GM21447 (cell line): ENCODE data around the gene C3orf20.

Source experiments
- ATAC-seq: cut with Tn5 transposase; IDR thresholded peaks from one replicate; pipeline ENCODE4 v1.9.1; 2021; ENCODE audit not compliant: unreplicated experiment

C3orf20 gene

DNA sequence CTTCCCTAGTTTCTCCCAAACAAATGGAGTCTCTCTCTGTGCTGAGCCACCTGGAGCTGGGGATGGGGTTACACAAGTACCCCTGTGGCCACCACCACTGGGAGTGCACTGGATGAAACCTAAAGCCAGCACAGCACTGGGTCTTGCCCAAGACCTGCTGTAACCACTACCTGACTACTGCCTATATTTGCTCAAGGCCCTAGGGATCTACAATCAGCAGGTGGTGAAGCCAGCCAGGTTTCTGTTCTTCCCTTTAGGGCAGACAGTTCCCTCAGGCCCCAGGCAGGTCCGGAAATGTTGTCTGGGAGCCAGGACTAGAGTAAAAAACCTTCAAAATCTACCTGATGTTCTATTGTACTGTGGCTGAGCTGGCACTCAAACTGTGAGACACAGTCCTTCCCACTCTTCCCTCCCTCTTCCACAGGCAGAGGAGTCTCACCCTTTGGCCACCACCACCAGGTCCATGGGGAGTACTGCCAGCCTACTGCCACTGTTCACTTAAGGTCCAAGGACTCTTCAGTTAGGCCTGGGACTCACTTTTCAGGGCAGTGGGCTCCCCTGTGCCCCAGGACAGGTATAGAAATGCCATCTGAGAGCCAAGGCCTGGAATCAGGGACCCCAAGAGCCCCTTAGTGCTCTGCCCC is 23.8 kb downstream of the C3orf20 start:
- no peak for ATAC-seq

DNA sequence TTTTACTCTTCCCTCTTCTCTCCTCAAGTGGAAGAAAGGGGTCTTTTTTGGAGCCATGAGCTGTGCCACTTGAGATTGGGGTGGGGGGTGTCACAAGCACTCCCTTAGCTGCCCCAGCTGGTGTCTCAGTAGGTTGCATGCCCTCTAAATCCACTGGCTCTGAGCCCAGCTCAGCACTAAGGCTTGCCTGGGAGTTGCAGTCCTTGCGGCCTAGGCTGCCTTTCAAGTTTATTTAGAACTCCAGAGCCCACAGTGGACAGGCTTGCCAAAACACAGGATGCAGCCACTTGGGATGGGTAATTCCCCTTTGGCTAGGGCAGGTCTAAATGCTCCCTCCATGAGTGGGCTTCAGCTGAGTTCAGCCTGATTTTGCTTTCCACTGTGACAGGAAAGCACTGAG is 24.7 kb downstream of the C3orf20 start:
- ATAC-seq, result no peak

GRCh38 chr3:14700891-14701290 is 25.9 kb downstream of the C3orf20 start:
- ATAC-seq, result no peak

GRCh38 chr3:14701676-14702075 is 26.7 kb downstream of the C3orf20 start:
- ATAC-seq, result no peak

GRCh38 chr3:14703128-14703750 is 28.3 kb downstream of the C3orf20 start:
- ATAC-seq, result no peak

GRCh38 chr3:14703791-14704190 is 28.9 kb downstream of the C3orf20 start:
- no peak for ATAC-seq

DNA sequence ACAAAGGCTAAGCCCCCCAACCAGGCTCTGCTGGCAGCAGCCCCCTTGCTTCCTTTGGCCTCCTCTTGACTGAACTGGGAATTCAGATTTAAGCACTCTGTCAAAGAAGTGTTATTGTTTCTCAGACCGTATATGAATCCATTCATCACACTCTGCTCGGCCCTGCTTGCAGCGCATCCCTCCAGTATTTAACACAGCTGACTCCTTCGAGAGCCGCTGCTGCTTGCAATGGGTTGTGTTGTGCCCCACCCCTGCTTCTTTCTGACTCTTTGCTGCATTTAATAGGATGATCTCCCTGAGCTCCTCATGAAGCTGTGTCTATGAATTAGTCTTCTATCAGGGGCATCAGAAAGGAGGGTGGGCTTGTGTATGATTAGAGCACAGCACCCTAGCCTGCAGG is 31.2 kb downstream of the C3orf20 start:
- ATAC-seq, result no peak

DNA sequence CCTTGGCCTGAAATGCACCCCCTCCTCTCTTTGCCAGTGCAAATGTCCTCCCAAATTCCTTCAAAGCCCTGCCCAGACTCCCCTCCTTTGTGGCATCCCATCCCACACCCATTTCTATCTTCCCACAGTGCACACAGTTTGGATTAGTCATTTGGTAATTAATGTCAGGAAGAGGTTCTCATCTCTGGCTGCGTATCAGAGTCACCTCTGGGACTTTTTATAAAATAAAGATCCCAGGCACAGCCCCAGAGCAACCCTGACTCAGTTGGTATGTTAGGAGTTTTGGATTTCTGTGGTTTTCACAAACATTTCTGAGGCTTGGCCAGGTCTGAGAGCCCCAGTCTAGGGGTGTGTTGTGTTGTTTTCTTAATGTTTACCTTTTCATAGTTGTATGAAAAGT is 41.6 kb downstream of the C3orf20 start:
- ATAC-seq, result no peak

GRCh38 chr3:14717307-14717706 is 42.4 kb downstream of the C3orf20 start:
- no peak for ATAC-seq

DNA sequence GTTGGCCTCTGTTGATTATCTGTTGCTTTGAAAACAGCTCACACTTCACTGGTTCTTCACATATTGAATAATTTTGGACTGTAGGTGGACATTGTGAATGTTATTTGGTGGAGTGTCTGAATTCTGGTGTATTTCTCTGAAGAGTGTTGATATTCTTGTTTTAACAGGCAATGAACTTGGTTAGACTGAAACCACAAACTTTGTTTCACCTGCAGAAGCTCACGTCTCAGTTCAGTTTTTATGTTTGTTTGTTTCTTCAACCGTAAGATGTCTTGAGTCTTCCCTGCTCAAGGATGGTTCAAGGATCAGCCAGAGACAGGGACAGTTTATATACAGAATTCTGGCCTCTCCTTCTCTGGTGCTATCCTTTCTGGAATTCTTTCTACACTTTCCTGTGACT is 43.6 kb downstream of the C3orf20 start:
- no peak for ATAC-seq

GRCh38 chr3:14719006-14719405 is 44.1 kb downstream of the C3orf20 start:
- no peak for ATAC-seq

GRCh38 chr3:14721126-14721864 is 46.4 kb downstream of the C3orf20 start:
- no peak for ATAC-seq

DNA sequence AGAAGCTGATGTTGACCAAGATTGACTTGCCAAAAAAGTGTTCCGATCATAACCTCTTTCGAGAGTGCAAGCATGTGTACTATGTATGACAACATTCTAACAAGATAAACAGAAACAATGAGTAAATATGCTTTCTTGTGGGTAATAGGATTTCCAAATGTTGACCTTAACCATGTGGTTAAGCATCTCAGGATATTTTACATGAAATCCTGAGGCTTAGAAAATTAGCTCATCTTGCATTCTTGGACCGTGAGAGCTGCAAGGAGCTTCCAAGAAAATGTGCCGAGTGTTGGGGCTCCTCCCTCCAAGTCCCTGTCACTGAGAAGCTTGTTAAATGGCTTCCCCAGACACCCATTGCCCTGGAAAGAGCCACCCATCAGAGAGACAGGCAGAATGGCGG is 50.1 kb downstream of the C3orf20 start:
- ATAC-seq, result no peak

- ATAC-seq, result no peak
Observed at GRCh38 chr3:14725564-14726440, 50.9 kb downstream of the C3orf20 start.

GRCh38 chr3:14726441-14726780 is 51.5 kb downstream of the C3orf20 start:
- ATAC-seq, result no peak

DNA sequence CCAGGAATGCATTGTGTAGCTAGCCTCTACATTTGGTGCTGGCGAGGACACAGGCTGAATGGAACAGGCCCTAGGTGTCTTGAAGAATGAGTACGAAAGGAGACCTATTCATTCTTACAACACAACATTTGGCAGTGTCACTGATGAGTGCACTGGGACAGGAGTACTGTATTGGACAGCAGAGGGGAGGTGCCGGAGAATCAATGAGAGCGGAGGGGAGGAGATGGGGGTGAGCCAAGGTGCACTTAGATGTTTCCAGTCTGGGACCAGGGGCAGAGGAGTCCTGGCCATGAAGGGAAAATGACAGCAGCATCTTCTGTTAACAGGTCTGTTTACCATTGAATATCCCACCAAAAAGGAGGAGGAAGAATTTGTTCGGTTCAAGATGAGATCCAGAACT is 53.2 kb downstream of the C3orf20 start:
- no peak for ATAC-seq

DNA sequence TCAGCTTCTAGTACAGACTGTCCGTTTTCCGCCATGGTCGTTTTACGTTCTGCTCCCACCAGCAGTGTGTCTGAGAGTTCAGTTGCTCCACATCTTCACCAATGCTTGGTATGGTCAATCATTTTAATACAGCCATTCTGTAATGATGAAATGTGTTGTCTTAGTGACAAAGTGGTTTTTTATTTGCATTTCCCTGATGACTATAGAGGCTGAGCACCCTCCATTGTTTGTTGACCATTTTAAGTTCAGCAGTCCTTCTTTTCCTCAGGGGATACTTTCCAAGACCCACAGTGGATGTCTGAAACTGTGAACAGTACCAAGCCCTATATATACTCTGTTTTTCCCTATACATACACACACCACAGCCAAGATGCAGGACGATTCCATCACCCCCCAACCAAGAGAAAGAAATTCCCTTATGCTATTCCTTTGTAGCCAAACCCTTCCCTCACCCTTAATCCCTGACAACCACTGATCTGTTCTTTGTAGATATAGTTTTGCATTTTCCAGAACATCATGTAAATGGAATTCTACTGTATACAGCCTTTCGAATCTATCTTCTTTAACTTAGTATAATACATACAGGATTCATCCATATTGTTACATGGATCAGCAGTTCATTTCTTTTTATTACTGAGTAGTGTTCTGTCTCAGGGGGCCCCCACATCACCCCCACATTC is 55.9 kb downstream of the C3orf20 start:
- ATAC-seq, result no peak

GRCh38 chr3:14740983-14741382 is 66.0 kb downstream of the C3orf20 start:
- ATAC-seq, result no peak

DNA sequence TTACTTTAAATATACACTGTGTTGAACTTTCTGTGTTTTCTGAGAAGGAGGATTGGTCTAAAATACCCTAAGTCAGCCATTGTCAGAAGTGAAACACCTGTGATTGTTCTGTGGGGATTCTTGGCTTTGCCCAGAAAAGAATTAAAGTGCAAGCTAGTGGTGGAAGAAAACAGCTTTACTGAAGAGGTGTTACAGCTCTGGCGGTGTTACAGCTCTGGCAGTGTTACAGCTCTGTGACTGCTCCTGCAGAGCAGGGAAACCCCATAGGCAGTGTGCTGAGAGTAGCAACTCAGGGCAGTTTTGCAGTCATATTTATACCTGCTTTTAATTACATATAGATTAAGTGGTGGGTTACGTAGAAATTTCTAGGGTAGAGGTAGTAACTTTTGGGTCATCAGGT is 66.6 kb downstream of the C3orf20 start:
- no peak for ATAC-seq

- no peak for ATAC-seq
Observed at GRCh38 chr3:14744556-14744955, 69.6 kb downstream of the C3orf20 start.

GRCh38 chr3:14750650-14751049 is 75.7 kb downstream of the C3orf20 start:
- no peak for ATAC-seq
